WERI-Rb-1 (cell line): Measurements from ENCODE around the gene TEX10.
"Not testable (repeated sequence)": the region's sequence is repeated elsewhere in the genome, so short reads cannot be mapped to it uniquely, and the experiment has no call there.

ENCODE experiments used
- DNase-seq: peaks from one replicate; pipeline ENCODE4 v3.0.0-alpha.2; 2020
- H3K27ac ChIP-seq: fragments of 250-450 bp; sonication (Bioruptor Pico); 2 replicates; pipeline ENCODE4 v1.5.1; 2020; ENCODE audit warnings: mild to moderate bottlenecking, moderate library complexity
- H3K27me3 ChIP-seq: fragments of 250-450 bp; sonication (Bioruptor Pico); 2 replicates; pipeline ENCODE4 v1.5.1; 2021; ENCODE audit warnings: mild to moderate bottlenecking, low read depth, moderate library complexity; ENCODE audit not compliant: insufficient read depth, severe bottlenecking
- H3K36me3 ChIP-seq: fragments of 250-450 bp; sonication (Bioruptor Pico); 2 replicates; pipeline ENCODE4 v1.5.1; 2020; ENCODE audit warnings: mild to moderate bottlenecking, moderate library complexity
- H3K4me3 ChIP-seq: 2 replicates; pipeline ENCODE4 v1.5.1; 2011; ENCODE audit warnings: low read depth, mild to moderate bottlenecking, control low read depth, low read length
- H3K9me3 ChIP-seq: fragments of 250-450 bp; sonication (Bioruptor Pico); 2 replicates; pipeline ENCODE4 v1.5.1; 2021; ENCODE audit warnings: mild to moderate bottlenecking, moderate library complexity; ENCODE audit not compliant: severe bottlenecking
- TF ChIP-seq, protein P1 (sequence below): IDR thresholded peaks from 2 replicates; pipeline ENCODE4 v1.5.1; 2011; ENCODE audit warnings: low read depth, mild to moderate bottlenecking, control low read depth, inconsistent platforms, low read length

The TEX10 gene

DNA sequence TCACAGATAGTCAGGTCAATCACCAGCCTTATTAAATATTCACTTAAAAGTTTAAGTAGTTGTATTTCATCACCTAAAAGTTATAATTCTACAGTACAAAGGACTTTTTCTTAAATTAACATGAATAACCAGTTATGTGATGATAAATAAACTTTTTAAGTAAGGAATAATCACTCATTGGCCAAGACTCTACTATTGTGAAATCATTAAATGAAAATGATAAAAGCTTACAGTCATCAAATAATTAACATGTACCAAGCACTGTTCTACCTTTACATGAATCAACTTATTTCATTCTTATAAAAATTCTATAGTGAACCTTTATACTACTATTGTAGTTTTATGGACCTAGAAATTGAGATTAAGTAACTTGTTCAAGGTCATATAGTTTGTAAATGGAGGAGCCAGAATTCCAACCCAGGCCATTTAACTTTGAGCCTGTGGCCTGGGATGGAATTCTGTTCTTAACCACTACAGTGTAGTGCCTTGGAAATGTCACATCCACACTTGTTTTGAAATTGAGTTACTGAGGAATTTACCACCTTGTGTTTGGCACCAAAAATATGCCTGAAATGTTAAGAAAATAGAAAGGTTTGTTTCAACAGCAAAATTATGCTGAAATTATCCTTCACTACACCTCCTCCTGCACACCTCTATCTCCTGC lies 41.4 kb upstream of the TEX10 start:
- Histone ChIP-seq H3K9me3 (peaks cover 2% of the 10 kb centered on the region), H3K36me3 (no peaks in the 10 kb centered on the region), H3K27me3 (no peaks in the 10 kb centered on the region), H3K4me3 (no peak overlapping the region), H3K27ac (no peak overlapping the region)
- TF ChIP-seq, protein P1, sequence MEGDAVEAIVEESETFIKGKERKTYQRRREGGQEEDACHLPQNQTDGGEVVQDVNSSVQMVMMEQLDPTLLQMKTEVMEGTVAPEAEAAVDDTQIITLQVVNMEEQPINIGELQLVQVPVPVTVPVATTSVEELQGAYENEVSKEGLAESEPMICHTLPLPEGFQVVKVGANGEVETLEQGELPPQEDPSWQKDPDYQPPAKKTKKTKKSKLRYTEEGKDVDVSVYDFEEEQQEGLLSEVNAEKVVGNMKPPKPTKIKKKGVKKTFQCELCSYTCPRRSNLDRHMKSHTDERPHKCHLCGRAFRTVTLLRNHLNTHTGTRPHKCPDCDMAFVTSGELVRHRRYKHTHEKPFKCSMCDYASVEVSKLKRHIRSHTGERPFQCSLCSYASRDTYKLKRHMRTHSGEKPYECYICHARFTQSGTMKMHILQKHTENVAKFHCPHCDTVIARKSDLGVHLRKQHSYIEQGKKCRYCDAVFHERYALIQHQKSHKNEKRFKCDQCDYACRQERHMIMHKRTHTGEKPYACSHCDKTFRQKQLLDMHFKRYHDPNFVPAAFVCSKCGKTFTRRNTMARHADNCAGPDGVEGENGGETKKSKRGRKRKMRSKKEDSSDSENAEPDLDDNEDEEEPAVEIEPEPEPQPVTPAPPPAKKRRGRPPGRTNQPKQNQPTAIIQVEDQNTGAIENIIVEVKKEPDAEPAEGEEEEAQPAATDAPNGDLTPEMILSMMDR: no peak
- no peak for DNase-seq

DNA sequence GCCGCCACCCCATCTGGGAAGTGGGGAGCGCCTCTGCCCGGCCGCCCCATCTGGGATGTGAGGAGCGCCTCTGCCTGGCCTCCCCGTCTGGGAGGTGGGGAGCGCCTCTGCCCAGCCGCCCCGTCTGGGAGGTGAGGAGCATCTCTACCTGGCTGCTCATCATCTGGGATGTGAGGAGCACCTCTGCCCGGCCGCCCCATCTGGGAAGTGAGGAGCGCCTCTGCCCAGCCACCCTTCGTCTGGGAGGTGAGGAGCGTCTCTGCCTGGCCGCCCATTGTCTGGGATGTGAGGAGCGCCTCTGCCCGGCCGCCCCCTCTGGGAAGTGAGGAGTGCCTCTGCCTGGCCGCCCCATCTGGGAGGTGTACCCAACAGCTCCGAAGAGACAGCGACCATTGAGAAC lies 40.2 kb upstream of the TEX10 start:
- H3K27me3 ChIP-seq, DNase-seq, H3K9me3 ChIP-seq, H3K27ac ChIP-seq, H3K4me3 ChIP-seq, H3K36me3 ChIP-seq: not testable (repeated sequence)

DNA sequence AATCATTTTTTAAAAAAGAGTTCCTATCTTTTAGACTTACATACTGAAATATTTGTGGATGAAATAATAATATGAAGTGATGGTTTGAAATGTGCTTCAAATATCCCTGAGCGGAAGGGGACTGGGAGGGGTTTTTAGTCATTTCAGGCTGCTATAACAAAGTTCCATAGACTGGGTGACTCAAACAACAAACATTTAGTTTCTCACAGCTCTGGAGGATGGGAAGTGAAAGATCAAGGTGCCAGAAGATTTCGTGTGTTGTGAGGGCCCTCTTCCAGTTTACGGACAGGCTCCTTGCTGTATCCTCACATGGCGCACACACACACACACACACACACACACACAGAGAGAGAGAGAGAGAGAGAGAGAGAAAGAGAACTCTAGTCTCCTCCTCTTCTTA lies 27.1 kb upstream of the TEX10 start:
- Histone ChIP-seq H3K4me3 (no peak overlapping the region), H3K9me3 (peaks cover 12% of the 10 kb centered on the region), H3K27me3 (no peaks in the 10 kb centered on the region), H3K36me3 (no peaks in the 10 kb centered on the region), H3K27ac (no peak overlapping the region)
- no peak for DNase-seq
- TF ChIP-seq, protein P1: no peak

DNA sequence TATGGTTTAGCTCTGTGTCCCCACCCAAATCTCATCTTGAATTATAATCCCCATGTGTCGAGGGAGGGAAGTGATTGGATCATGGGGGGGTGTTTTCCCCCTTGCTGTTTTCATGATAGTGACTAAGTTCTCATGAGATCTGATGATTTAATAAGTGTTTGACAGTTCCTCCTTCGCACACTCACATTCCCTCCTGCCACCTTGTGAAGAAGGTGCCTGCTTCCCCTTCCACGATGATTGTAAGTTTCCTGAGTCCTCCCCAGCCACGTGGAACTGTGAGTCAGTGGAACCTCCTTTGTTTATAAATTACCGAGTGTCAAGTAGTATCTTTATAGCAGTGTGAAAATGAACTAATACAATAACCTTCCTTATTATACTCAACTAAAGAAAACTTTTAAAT lies 24.3 kb upstream of the TEX10 start:
- Histone ChIP-seq H3K27me3 (no peaks in the 10 kb centered on the region), H3K4me3 (no peak overlapping the region), H3K27ac (no peak overlapping the region), H3K9me3 (peaks cover 9% of the 10 kb centered on the region), H3K36me3 (no peaks in the 10 kb centered on the region)
- DNase-seq: no peak
- TF ChIP-seq, protein P1: no peak

DNA sequence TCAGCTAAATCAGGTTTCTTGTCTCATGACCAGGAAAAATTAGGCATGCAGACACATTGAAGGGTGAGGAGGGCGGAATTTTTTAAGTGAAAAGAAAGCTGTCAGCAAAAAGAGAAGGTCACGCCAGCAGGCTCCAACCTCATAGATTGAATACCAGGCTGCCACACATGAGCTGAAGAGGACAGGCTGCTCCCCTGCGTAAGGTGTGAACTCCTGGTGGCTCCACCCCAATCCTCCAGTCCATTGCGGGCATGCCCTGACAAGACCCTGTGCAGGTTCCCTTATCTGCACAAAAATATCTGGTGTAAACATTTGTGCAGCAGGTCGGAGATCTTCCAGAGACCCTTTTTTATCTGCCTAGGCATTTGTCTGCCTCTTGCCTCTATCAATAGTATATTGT lies 22.9 kb upstream of the TEX10 start:
- H3K4me3 ChIP-seq: no peak overlapping the region
- H3K36me3 ChIP-seq: no peaks in the 10 kb centered on the region
- no peak for DNase-seq
- TF ChIP-seq, protein P1: no peak
- peak overlapping the region; percentile 4; the same call in 1 of the 2 replicates for H3K27ac ChIP-seq
- no peaks in the 10 kb centered on the region for H3K27me3 ChIP-seq
- H3K9me3 ChIP-seq: peaks cover 9% of the 10 kb centered on the region

DNA sequence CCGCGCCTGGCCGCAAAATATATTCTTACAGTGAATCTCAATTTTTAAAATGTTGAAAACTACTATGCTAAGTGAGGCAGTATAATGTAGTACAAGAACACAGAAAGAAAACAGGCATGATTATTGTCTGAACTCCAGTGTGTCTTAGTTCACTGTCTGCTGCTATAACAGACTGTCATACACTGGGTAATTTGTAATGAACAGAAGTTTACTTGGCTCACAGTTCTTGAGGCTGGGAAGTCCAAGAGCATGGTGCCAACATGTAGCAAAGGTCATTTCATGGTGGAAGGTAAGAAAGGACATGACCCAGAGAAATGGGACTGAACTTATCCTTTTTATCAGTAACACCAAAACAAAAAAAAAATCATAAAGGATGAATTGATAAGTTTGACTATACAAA lies 19.9 kb upstream of the TEX10 start:
- no peak overlapping the region for H3K27ac ChIP-seq
- H3K4me3 ChIP-seq: no peak overlapping the region
- no peak for DNase-seq
- TF ChIP-seq, protein P1: no peak
- H3K9me3 ChIP-seq: peaks cover 20% of the 10 kb centered on the region
- no peaks in the 10 kb centered on the region for H3K27me3 ChIP-seq
- H3K36me3 ChIP-seq: no peaks in the 10 kb centered on the region
